ENCODE data around the gene TRIL. TPM values are rescaled to one million over a fixed set of nuclear protein-coding genes. Genes with fewer than 3 reads are reported as not detected.

Gene TRIL
- total RNA-seq, 4 donors from 2014 or later = 1.4 to 6.5 (median 2.1) TPM

DNA sequence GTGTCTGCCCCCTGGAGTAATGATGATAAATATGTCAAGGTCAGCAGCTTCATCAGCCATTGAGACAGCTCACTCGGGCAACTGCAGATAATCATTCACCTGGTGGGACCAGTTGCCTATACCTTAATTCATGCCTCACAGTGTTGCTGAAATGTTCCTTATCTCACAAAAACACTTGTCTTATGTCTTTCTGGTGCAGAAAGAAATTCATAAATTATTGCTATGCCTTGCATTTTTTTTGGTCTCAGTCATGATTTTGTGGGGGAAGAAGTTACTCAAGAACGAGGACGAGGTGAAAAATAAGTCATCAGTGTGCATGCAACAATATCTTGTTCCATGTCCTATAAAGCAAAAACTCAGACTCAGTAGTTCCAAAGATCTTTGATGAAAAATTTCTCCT is 16.0 kb downstream of the TRIL start:
- 63 to 67% methylated on average over 3 of the region's 3 CpGs for WGBS, 2 donors
- no peak overlapping the region for H3K4me3 ChIP-seq
- no peak for DNase-seq
- no peak for TF ChIP-seq POLR2A (IDR thresholded peaks at IDR 0.05)
- TF ChIP-seq, protein P1, sequence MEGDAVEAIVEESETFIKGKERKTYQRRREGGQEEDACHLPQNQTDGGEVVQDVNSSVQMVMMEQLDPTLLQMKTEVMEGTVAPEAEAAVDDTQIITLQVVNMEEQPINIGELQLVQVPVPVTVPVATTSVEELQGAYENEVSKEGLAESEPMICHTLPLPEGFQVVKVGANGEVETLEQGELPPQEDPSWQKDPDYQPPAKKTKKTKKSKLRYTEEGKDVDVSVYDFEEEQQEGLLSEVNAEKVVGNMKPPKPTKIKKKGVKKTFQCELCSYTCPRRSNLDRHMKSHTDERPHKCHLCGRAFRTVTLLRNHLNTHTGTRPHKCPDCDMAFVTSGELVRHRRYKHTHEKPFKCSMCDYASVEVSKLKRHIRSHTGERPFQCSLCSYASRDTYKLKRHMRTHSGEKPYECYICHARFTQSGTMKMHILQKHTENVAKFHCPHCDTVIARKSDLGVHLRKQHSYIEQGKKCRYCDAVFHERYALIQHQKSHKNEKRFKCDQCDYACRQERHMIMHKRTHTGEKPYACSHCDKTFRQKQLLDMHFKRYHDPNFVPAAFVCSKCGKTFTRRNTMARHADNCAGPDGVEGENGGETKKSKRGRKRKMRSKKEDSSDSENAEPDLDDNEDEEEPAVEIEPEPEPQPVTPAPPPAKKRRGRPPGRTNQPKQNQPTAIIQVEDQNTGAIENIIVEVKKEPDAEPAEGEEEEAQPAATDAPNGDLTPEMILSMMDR (IDR thresholded peaks at IDR 0.05) = no peak
- peaks cover 0 to 7% (median 0%) of the 10 kb centered on the region in 3 donors for H3K4me1 ChIP-seq
- intact Hi-C loops (cut with DNase I) = no loop called here
- no peak overlapping the region for H3K27ac ChIP-seq
- no peaks in the 10 kb centered on the region for H3K36me3 ChIP-seq
- H3K27me3 ChIP-seq = no peaks in the 10 kb centered on the region
- no peaks in the 10 kb centered on the region for H3K9me3 ChIP-seq

DNA sequence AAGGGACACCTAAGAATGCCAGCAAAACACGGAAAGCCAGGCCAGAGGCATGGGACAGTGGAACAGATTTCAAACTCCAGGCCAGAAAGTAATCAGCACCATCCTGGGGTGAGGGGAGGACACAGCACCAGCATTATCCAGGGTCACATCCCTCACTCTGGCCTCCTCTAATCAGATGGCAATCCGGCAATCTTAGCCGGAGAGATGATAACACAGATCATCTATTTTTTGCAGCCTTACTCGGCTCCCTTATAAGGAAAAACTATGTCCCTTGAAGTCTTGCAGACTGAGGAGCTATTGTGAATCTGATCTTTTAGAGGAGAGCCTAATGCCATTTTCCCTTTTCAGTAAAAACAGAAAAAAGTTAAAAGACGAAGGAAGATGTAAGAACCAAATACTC is 16.5 kb downstream of the TRIL start:
- H3K4me3 ChIP-seq = no peak overlapping the region
- H3K27ac ChIP-seq = no peak overlapping the region
- DNase-seq = no peak
- whole genome bisulfite sequencing, 2 donors = 67 to 75% methylated on average over 5 of the region's 5 CpGs
- TF ChIP-seq, protein P1 (IDR thresholded peaks at IDR 0.05) = no peak
- no peak for TF ChIP-seq POLR2A (IDR thresholded peaks at IDR 0.05)
- intact Hi-C loops (cut with DNase I) = no loop called here
- H3K4me1 ChIP-seq = peaks cover 0 to 7% (median 0%) of the 10 kb centered on the region in 3 donors
- no peaks in the 10 kb centered on the region for H3K36me3 ChIP-seq
- no peaks in the 10 kb centered on the region for H3K9me3 ChIP-seq
- H3K27me3 ChIP-seq = no peaks in the 10 kb centered on the region

DNA sequence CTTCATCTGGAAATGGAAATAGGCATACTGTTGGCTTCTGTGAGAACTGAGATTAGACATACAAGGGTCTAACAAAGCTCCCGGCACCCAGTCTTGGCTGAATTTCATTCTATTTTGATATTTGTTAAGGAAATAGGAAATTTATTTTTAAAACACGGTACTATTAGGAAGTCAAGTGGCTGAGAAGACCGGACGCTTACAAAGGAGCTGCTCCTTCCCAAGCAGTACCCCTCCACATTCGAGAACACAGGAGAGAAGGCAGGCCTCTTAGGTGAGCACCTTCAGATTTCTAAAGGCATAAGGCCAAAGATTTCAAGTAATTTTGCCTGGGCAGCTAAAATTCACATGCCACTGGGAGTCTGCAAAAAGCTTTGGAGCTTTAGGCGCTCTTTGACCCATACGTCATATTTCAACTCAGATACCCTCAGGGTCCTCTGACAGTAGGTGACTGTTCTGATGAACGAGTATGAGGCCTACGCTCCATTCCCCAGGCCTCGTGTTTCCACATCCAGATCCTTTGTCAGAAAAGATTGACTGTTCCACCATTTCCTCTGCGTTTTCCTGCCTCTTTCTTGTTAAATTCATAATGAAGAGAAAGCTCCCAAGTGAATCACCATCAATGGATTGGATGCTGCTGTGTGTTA is 17.3 kb downstream of the TRIL start:
- no peaks in the 10 kb centered on the region for H3K36me3 ChIP-seq
- TF ChIP-seq, protein P1 (IDR thresholded peaks at IDR 0.05) = no peak
- TF ChIP-seq POLR2A (IDR thresholded peaks at IDR 0.05) = no peak
- WGBS, 2 donors = 73 to 78% methylated on average over 11 of the region's 11 CpGs
- no peaks in the 10 kb centered on the region for H3K9me3 ChIP-seq
- H3K27ac ChIP-seq = no peak overlapping the region
- peaks cover 0 to 7% (median 0%) of the 10 kb centered on the region in 3 donors for H3K4me1 ChIP-seq
- DNase-seq = no peak
- no peak overlapping the region for H3K4me3 ChIP-seq
- no peaks in the 10 kb centered on the region for H3K27me3 ChIP-seq
- intact Hi-C loops (cut with DNase I) = no loop called here

DNA sequence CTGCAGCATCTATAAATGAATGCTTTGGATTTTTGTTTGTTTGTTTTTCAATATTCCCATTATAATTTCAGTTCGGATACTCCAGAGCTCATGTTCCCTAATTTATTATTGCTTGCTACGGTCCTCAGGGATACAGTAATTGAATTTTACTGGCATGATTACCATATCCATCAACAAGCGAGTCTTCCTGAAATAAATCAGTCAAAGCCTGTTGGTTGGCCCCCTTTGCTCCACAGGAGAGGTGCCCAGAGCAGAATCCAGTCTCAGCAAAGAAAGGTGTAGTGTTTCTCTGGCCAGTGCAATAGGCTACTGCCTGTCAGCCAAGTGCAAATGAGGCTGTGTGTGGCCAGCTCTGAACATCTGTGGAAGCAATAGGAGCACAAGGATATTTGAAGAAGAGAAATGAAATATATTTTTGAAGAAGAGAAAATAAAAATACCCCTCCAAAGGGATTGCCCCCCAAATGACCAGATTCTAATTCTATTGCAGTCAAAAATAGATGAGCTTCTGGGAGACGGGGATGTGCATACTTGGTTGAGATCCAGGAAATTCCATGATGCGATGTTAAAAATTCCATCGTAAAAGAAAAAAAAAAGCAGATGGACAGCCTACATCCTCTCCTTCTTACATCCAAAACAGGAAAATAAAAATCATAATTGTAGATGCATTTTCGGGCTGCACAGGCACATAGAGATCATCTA is 18.1 kb downstream of the TRIL start:
- intact Hi-C loops (cut with DNase I) = no loop called here
- WGBS, 2 donors = 61 to 73% methylated on average over 7 of the region's 7 CpGs
- DNase-seq = no peak

DNA sequence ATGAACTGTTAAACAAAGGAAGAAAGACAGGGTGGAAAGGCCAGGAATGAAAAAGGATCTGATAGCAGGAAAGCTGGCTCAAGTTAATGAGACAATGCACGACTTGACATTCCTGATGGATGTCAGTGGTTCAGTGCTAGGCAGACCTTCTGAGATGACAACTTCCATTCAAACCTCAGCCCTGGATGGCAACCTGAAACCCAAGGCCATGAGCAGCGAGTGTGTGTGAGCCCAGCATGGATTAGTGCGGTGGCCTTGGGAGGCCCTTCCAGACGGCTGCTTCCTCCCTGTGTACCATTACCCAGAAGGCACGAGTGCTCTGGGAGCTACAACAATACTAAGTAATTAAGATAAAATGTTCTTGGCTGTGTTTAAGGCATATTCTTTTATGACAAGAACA is 18.8 kb downstream of the TRIL start:
- peak overlapping the region in 1 of 4 donors; percentile 29 for H3K27ac ChIP-seq
- intact Hi-C loops (cut with DNase I) = no loop called here
- DNase-seq = no peak
- WGBS, 2 donors = 74% methylated on average over 5 of the region's 5 CpGs
- H3K4me1 ChIP-seq = peaks cover 0 to 7% (median 0%) of the 10 kb centered on the region in 3 donors
- TF ChIP-seq, protein P1 (IDR thresholded peaks at IDR 0.05) = no peak
- no peak for TF ChIP-seq POLR2A (IDR thresholded peaks at IDR 0.05)
- no peaks in the 10 kb centered on the region for H3K9me3 ChIP-seq
- no peaks in the 10 kb centered on the region for H3K27me3 ChIP-seq
- H3K36me3 ChIP-seq = no peaks in the 10 kb centered on the region
- H3K4me3 ChIP-seq = no peak overlapping the region

More for the DNA sequence above, 18.1 kb downstream of the TRIL start:
- no peaks in the 10 kb centered on the region for H3K9me3 ChIP-seq
- peaks cover 0 to 7% (median 0%) of the 10 kb centered on the region in 3 donors for H3K4me1 ChIP-seq
- no peaks in the 10 kb centered on the region for H3K27me3 ChIP-seq
- H3K4me3 ChIP-seq = no peak overlapping the region
- H3K27ac ChIP-seq = peak overlapping the region in 1 of 4 donors; percentile 29
- no peaks in the 10 kb centered on the region for H3K36me3 ChIP-seq
- TF ChIP-seq, protein P1 (IDR thresholded peaks at IDR 0.05) = no peak
- TF ChIP-seq POLR2A (IDR thresholded peaks at IDR 0.05) = no peak

All from esophagus squamous epithelium (tissue), 5 donors.